Urothelium cell line (cell line): Measurements from ENCODE around the gene CARHSP1.
"Not testable (repeated sequence)": the region's sequence is repeated elsewhere in the genome, so short reads cannot be mapped to it uniquely, and the experiment has no call there.

Source experiments
- DNase-seq: peaks from one replicate; pipeline ENCODE4 v3.0.0; 2011; ENCODE audit warnings: low spot score, mixed read lengths
- FAIRE-seq: peaks from 2 replicates; lab custom pipeline; 2011; peaks lifted over from hg19 to GRCh38; lab: Jason Lieb, UNC

The CARHSP1 gene

DNA sequence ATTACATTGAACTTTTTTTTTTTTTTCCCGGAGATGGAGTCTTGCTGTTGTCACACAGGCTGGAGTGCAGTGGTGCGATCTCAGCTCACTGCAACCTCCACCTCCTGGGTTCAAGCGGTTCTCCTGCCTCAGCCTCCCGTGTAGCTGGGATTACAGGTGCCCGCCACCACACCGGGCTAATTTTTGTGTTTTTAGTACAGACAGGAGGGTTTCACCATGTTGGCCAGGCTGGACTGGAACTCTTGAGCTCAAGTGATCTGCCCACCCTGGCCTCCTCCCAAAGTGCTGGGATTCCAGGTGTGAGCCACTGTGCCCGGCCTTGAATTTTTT is 5.0 kb upstream of the CARHSP1 start:
- DNase-seq, FAIRE-seq: not testable (repeated sequence)

- FAIRE-seq (no peak), DNase-seq (no peak)
Measured at GRCh38 chr16:8872967-8873865, 4.4 kb upstream of the CARHSP1 start.

DNA sequence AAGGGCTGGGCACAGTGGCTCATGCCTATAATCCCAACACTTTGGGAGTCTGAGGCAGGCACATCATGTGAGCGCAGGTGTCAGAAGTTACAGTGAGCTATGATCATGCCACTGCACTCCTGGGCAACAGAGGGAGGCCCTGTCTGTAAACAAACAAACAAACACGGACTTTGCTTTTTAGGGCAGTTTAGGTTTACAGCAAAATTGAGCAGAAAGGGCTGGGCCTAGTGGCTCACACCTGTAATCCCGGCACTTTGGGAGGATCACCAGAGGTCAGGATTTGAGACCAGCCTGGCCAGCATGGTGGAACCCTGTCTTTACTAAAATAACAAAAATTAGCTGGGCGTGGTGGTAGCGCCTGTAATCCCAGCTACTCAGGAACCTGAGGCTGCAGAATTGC is 3.3 kb upstream of the CARHSP1 start:
- FAIRE-seq: no peak
- DNase-seq: no peak

DNA sequence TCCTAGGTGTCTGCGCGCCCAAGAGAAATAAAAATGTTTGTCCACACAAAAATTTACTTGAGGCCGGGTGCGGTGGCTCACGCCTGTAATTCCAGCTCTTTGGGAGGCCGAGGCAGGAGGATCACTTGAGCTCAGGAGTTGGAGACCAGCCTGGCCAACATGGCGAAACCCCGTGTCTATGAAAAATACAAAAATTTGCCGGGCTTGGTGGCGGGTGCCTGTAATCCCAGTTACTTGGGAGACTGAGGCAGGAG is 1.1 kb upstream of the CARHSP1 start:
- DNase-seq, FAIRE-seq: not testable (repeated sequence)

- DNase-seq (no peak), FAIRE-seq (no peak)
Measured at GRCh38 chr16:8869212-8869987, 594 bp upstream of the CARHSP1 start.

GRCh38 chr16:8867932-8868415 is 832 bp downstream of the CARHSP1 start:
- no peak for DNase-seq
- no peak for FAIRE-seq

GRCh38 chr16:8867216-8867931 is 1.4 kb downstream of the CARHSP1 start:
- DNase-seq (no peak), FAIRE-seq (no peak)

- FAIRE-seq: no peak
Measured at GRCh38 chr16:8866884-8867215, 2.0 kb downstream of the CARHSP1 start.

GRCh38 chr16:8866118-8866883 is 2.5 kb downstream of the CARHSP1 start:
- FAIRE-seq: no peak
- DNase-seq: no peak

More at GRCh38 chr16:8866884-8867215, 2.0 kb downstream of the CARHSP1 start:
- DNase-seq: no peak

- no peak for DNase-seq
- no peak for FAIRE-seq
Measured at GRCh38 chr16:8865145-8865882, 3.5 kb downstream of the CARHSP1 start.

- FAIRE-seq (no peak), DNase-seq (no peak)
Measured at GRCh38 chr16:8864480-8865110, 4.2 kb downstream of the CARHSP1 start.

DNA sequence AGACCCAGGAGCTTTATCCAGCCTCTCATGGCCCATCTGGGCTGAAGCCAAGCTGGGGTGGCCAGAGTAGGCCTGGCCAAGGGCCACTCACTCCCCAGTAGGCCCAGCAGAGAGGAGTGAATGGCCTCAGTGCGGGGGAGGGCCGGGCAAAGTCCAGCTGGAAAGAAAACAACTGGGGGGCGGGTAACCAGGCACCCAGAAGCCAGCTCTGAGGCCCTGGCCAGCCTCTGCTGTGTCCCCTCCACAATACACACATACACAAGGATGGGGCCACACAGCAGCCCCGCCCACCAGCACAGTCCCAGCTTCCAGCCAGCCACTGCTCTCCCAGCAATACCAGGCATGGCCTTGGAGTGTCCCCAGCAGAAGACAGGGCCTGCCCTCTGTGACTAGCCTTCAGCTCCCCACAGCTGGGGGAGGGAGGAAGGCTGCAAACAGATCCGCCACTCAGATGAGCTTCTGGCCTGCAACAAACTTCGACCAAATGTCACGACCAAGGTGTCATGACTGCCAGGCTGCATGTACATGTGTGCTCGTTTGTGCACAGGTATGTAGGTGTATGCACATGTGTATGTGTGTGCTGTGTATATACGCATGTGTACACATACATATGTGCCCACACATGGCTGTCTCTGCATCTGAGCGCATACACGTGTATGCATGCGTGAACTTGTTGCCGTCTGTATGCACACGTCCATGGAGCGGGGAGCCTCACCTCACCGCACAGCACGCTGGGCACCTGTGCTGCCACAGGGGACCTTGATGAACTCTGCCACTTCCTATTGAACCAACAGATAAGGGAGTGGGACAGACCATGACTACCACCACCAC is 5.0 kb downstream of the CARHSP1 start:
- DNase-seq: no peak
- peak; percentile 55 for FAIRE-seq

GRCh38 chr16:8862309-8863130 is 6.3 kb downstream of the CARHSP1 start:
- FAIRE-seq (no peak), DNase-seq (no peak)

- FAIRE-seq (no peak), DNase-seq (no peak)
Measured at GRCh38 chr16:8861563-8862308, 7.1 kb downstream of the CARHSP1 start.

GRCh38 chr16:8859913-8860881 is 8.6 kb downstream of the CARHSP1 start:
- DNase-seq (no peak), FAIRE-seq (no peak)
